K562 (cell line): ENCODE measurements around the gene NMT1. TPM values are rescaled to one million over a fixed set of nuclear protein-coding genes. Genes with fewer than 3 reads are reported as not detected.

Experiments
- ARHGAP35 ChIP-seq: fragments of 450-650 bp; IDR thresholded peaks from 2 replicates; pipeline ENCODE4 v1.6.1; 2018; ENCODE audit not compliant: partially characterized antibody
- ARID1B ChIP-seq: fragments of 450-650 bp; IDR thresholded peaks from 2 replicates; pipeline ENCODE4 v1.6.1; 2016; ENCODE audit warnings: antibody characterized with exemption, mild to moderate bottlenecking, inconsistent platforms
- ETV5 ChIP-seq: sonication (generic); formaldehyde crosslinking; IDR thresholded peaks from 2 replicates; pipeline ENCODE4 v1.4.0; 2020; ENCODE audit warnings: low read depth, mild to moderate bottlenecking, missing genetic modification reagents
- KLF16 ChIP-seq: IDR thresholded peaks from 2 replicates; pipeline ENCODE4 v1.6.1; 2016; ENCODE audit warnings: antibody characterized with exemption
- MCM3 ChIP-seq: fragments of 450-650 bp; IDR thresholded peaks from 2 replicates; pipeline ENCODE4 v1.6.1; 2016
- MCM5 ChIP-seq: fragments of 450-650 bp; IDR thresholded peaks from 2 replicates; pipeline ENCODE4 v1.6.1; 2016; ENCODE audit warnings: low read depth
- MEIS2 ChIP-seq: fragments of 450-650 bp; IDR thresholded peaks from 2 replicates; pipeline ENCODE4 v1.6.1; 2014; ENCODE audit warnings: mild to moderate bottlenecking; ENCODE audit not compliant: partially characterized antibody
- MXI1 ChIP-seq: IDR thresholded peaks from 2 replicates; pipeline ENCODE4 v1.6.1; 2011; ENCODE audit warnings: low read depth, mild to moderate bottlenecking, improper control_type of control experiment, low read length
- PML ChIP-seq: IDR thresholded peaks from 2 replicates; pipeline ENCODE4 v1.6.1; 2012; ENCODE audit warnings: low read length, inconsistent platforms
- RBM14 ChIP-seq: fragments of 200-400 bp; formaldehyde crosslinking; IDR thresholded peaks from 2 replicates; pipeline ENCODE4 v1.6.1; 2018; ENCODE audit warnings: low read depth, mild to moderate bottlenecking, low read length, moderate library complexity, borderline replicate concordance; ENCODE audit not compliant: insufficient read depth
- RFX5 ChIP-seq: IDR thresholded peaks from 2 replicates; pipeline ENCODE4 v1.6.1; 2011; ENCODE audit warnings: low read depth, mild to moderate bottlenecking, improper control_type of control experiment, low read length
- SP1 ChIP-seq: sonication (generic); formaldehyde crosslinking; IDR thresholded peaks from 2 replicates; pipeline ENCODE4 v1.8.1; 2022; ENCODE audit warnings: mild to moderate bottlenecking, missing genetic modification reagents
- TAF7 ChIP-seq: fragments of 450-650 bp; IDR thresholded peaks from 2 replicates; pipeline ENCODE4 v1.6.1; 2016; ENCODE audit warnings: missing genetic modification characterization, missing compliant biosample characterization
- YY1 ChIP-seq, 3 experiments: IDR thresholded peaks; 2 replicates each; pipeline ENCODE4 v1.6.1; 2011; ENCODE audit warnings: low read length in 2 of 3, mild to moderate bottlenecking in 2 of 3, moderate library complexity in 2 of 3, borderline replicate concordance in 1 of 3, control low read depth in 1 of 3, low read depth in 1 of 3; ENCODE audit not compliant: insufficient read depth in 3 of 3, insufficient replicate concordance in 2 of 3, control insufficient read depth in 1 of 3, insufficient read length in 1 of 3; ENCODE audit errors: extremely low read depth in 1 of 3
- ZFP30 ChIP-seq: fragments of 250-450 bp; sonication (Bioruptor Pico); IDR thresholded peaks from 2 replicates; pipeline ENCODE4 v1.8.0; 2022; ENCODE audit warnings: moderate library complexity, mild to moderate bottlenecking, inconsistent platforms, borderline replicate concordance
- ZNF175 ChIP-seq: fragments of 200-800 bp; sonication (Bioruptor generic); IDR thresholded peaks from 2 replicates; pipeline ENCODE4 v1.6.1; 2016; ENCODE audit warnings: low read depth, mild to moderate bottlenecking, missing genetic modification characterization, missing compliant biosample characterization
- ZNF3 ChIP-seq: fragments of 250-450 bp; sonication (Bioruptor Pico); IDR thresholded peaks from 2 replicates; pipeline ENCODE4 v1.5.0; 2021; ENCODE audit warnings: mild to moderate bottlenecking, moderate library complexity
- ZNF408 ChIP-seq: fragments of 250-450 bp; sonication (Bioruptor Pico); IDR thresholded peaks from 2 replicates; pipeline ENCODE4 v1.4.0; 2020; ENCODE audit warnings: low read depth, mild to moderate bottlenecking, moderate library complexity
- ZNF830 ChIP-seq: fragments of 250-450 bp; sonication (Bioruptor Pico); IDR thresholded peaks from 2 replicates; pipeline ENCODE4 v1.5.0; 2021; ENCODE audit warnings: mild to moderate bottlenecking
- polyA plus RNA-seq, 8 experiments: library from polyadenylated mRNA; depleted of rRNA in 4 of 8; stranded (reverse) in 5 of 8; unstranded in 3 of 8; fragments of >200 nt; fragmentation: Nextera tagmentation in 2 of 8; fragmentation: Illumina TruSeq in 1 of 8; extraction: Ambion mirVana in 2 of 8; extraction: Trizol in 1 of 8; gene quantifications; 2 replicates each; pipeline versions ENCODE4 v1.2.1 to v1.2.3, GENCODE V29; 2011 to 2014; ENCODE audit warnings: inconsistent platforms in 1 of 8, missing spikeins in 1 of 8
- total RNA-seq, 7 experiments: library from RNA; depleted of rRNA in 6 of 7; stranded (reverse); fragments of >200 nt in 6 of 7; fragmentation: Illumina TruSeq in 2 of 7; extraction: Trizol in 2 of 7; gene quantifications; 2 replicates each; pipeline versions ENCODE4 v1.2.1 to v1.2.3, GENCODE V29; 2011 to 2021; ENCODE audit warnings: low replicate concordance in 1 of 7
- TF ChIP-seq, protein P1 (sequence below): fragments of 450-650 bp; IDR thresholded peaks from 2 replicates; pipeline ENCODE4 v1.6.1; 2016; ENCODE audit warnings: low read depth, mild to moderate bottlenecking, moderate library complexity
- TF ChIP-seq, protein P2 (sequence below), 3 experiments: fragments of 200-800 bp in 1 of 3; fragments of 250-450 bp in 1 of 3; fragments of 450-650 bp in 1 of 3; sonication (Bioruptor Pico) in 1 of 3; sonication (Bioruptor generic) in 1 of 3; formaldehyde crosslinking in 1 of 3; IDR thresholded peaks; 2 replicates each; pipeline versions ENCODE4 v1.6.1 to v1.8.0; 2016 to 2022; ENCODE audit warnings: mild to moderate bottlenecking in 2 of 3, missing genetic modification characterization in 2 of 3, missing compliant biosample characterization in 1 of 3, moderate library complexity in 1 of 3
- TF ChIP-seq, protein P3 (sequence below): fragments of 250-450 bp; sonication (Bioruptor Pico); IDR thresholded peaks from 2 replicates; pipeline ENCODE4 v1.4.0; 2020; ENCODE audit warnings: borderline replicate concordance

The NMT1 gene
- total and polyA plus RNA-seq, 9 of the 15 experiments (the other 6 are each of a cell fraction or from before 2014, with no cell fraction given), result 86.7 to 569 (median 213) TPM

DNA sequence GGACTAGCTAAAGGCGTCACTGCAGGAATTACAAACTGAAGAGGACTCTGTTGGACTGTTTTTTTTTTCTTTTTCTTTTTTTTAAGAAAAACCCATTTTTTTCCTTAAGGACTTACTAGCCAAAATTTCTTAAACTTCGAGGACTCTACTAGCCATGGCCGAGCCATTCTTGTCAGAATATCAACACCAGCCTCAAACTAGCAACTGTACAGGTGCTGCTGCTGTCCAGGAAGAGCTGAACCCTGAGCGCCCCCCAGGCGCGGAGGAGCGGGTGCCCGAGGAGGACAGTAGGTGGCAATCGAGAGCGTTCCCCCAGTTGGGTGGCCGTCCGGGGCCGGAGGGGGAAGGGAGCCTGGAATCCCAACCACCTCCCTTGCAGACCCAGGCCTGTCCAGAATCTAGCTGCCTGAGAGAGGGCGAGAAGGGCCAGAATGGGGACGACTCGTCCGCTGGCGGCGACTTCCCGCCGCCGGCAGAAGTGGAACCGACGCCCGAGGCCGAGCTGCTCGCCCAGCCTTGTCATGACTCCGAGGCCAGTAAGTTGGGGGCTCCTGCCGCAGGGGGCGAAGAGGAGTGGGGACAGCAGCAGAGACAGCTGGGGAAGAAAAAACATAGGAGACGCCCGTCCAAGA is 88.0 kb downstream of the NMT1 start (continued):
- TF ChIP-seq ARHGAP35 (no peak), ZFP30 (CRISPR knock-in tag) (no peak), RBM14 (no peak), ZNF175 (CRISPR knock-in tag) (no peak), KLF16 (peak; percentile 51), ARID1B (no peak), ZNF830 (CRISPR knock-in tag) (no peak), ETV5 (CRISPR knock-in tag) (0 out of 2 replicates have a peak, but pooled peaks have one; percentile 60), ZNF3 (no peak), MCM3 (no peak), ZNF408 (CRISPR knock-in tag) (no peak), PML (no peak), MXI1 (no peak), RFX5 (no peak), SP1 (CRISPR knock-in tag) (peak; percentile 20; the same call in 1 of the 2 replicates), MEIS2 (no peak), TAF7 (tag) (no peak), MCM5 (no peak), YY1 (IDR thresholded peaks at IDR 0.05; ENCODE audit: borderline replicate concordance in 1 of 3, control insufficient read depth in 1 of 3, extremely low read depth in 1 of 3, insufficient read depth in 3 of 3, insufficient read length in 1 of 3, insufficient replicate concordance in 2 of 3, low read depth in 1 of 3, low read length in 2 of 3) (peak in 2 of 3 experiments; percentile 51 to 64)
- TF ChIP-seq, protein P1, sequence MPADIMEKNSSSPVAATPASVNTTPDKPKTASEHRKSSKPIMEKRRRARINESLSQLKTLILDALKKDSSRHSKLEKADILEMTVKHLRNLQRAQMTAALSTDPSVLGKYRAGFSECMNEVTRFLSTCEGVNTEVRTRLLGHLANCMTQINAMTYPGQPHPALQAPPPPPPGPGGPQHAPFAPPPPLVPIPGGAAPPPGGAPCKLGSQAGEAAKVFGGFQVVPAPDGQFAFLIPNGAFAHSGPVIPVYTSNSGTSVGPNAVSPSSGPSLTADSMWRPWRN, result no peak
- TF ChIP-seq, protein P2, sequence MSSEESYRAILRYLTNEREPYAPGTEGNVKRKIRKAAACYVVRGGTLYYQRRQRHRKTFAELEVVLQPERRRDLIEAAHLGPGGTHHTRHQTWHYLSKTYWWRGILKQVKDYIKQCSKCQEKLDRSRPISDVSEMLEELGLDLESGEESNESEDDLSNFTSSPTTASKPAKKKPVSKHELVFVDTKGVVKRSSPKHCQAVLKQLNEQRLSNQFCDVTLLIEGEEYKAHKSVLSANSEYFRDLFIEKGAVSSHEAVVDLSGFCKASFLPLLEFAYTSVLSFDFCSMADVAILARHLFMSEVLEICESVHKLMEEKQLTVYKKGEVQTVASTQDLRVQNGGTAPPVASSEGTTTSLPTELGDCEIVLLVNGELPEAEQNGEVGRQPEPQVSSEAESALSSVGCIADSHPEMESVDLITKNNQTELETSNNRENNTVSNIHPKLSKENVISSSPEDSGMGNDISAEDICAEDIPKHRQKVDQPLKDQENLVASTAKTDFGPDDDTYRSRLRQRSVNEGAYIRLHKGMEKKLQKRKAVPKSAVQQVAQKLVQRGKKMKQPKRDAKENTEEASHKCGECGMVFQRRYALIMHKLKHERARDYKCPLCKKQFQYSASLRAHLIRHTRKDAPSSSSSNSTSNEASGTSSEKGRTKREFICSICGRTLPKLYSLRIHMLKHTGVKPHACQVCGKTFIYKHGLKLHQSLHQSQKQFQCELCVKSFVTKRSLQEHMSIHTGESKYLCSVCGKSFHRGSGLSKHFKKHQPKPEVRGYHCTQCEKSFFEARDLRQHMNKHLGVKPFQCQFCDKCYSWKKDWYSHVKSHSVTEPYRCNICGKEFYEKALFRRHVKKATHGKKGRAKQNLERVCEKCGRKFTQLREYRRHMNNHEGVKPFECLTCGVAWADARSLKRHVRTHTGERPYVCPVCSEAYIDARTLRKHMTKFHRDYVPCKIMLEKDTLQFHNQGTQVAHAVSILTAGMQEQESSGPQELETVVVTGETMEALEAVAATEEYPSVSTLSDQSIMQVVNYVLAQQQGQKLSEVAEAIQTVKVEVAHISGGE (CRISPR knock-in tag; IDR thresholded peaks at IDR 0.05), result no peak
- TF ChIP-seq, protein P3, sequence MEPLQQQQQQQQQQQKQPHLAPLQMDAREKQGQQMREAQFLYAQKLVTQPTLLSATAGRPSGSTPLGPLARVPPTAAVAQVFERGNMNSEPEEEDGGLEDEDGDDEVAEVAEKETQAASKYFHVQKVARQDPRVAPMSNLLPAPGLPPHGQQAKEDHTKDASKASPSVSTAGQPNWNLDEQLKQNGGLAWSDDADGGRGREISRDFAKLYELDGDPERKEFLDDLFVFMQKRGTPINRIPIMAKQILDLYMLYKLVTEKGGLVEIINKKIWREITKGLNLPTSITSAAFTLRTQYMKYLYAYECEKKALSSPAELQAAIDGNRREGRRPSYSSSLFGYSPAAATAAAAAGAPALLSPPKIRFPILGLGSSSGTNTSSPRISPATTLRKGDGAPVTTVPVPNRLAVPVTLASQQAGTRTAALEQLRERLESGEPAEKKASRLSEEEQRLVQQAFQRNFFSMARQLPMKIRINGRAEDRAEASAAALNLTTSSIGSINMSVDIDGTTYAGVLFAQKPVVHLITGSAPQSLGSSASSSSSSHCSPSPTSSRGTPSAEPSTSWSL, result no peak
